8988T (cell line): ENCODE results near the gene TBC1D4.
A peak's percentile ranks its signal among the peaks of the same experiment; 100 is the strongest.

Experiments
- DNase-seq: peaks from one replicate; pipeline ENCODE4 v3.0.0; 2011

TBC1D4 gene

GRCh38 chr13:75482070-75482819 lies at the start of gene TBC1D4:
TSS of gene TBC1D4 (minus strand) at chr13:75482169. CDS start at chr13:75481767, 402 bp downstream.
- DNase-seq, result peak; percentile 49

GRCh38 chr13:75530549-75530961 lies 48.6 kb upstream of the TBC1D4 start:
- DNase-seq, result no peak

GRCh38 chr13:75521956-75522355 lies 40.0 kb upstream of the TBC1D4 start:
- DNase-seq, result no peak

GRCh38 chr13:75518439-75519088 lies 36.6 kb upstream of the TBC1D4 start:
- no peak for DNase-seq

- no peak for DNase-seq
These were observed 32.4 kb upstream of the TBC1D4 start for GRCh38 chr13:75514080-75514995.

- no peak for DNase-seq
These were observed 31.3 kb upstream of the TBC1D4 start for GRCh38 chr13:75513271-75513670.

GRCh38 chr13:75512253-75512652 lies 30.3 kb upstream of the TBC1D4 start:
- no peak for DNase-seq

- DNase-seq, result no peak
These were observed 29.2 kb upstream of the TBC1D4 start for GRCh38 chr13:75511051-75511625.

GRCh38 chr13:75508002-75508548 lies 26.1 kb upstream of the TBC1D4 start:
- DNase-seq, result no peak

- no peak for DNase-seq
These were observed 25.3 kb upstream of the TBC1D4 start for GRCh38 chr13:75507027-75508001.

- DNase-seq, result no peak
These were observed 24.0 kb upstream of the TBC1D4 start for GRCh38 chr13:75506018-75506417.

GRCh38 chr13:75505327-75505726 lies 23.4 kb upstream of the TBC1D4 start:
- DNase-seq, result no peak

- DNase-seq, result no peak
These were observed 14.0 kb upstream of the TBC1D4 start for GRCh38 chr13:75495938-75496337.

- DNase-seq, result no peak
These were observed 12.5 kb upstream of the TBC1D4 start for GRCh38 chr13:75494491-75494890.

- no peak for DNase-seq
These were observed 11.2 kb upstream of the TBC1D4 start for GRCh38 chr13:75493156-75493555.

GRCh38 chr13:75492389-75492788 lies 10.4 kb upstream of the TBC1D4 start:
- no peak for DNase-seq

- no peak for DNase-seq
These were observed 9.4 kb upstream of the TBC1D4 start for GRCh38 chr13:75491376-75491775.

GRCh38 chr13:75489502-75490263 lies 7.7 kb upstream of the TBC1D4 start:
- no peak for DNase-seq

- no peak for DNase-seq
These were observed 4.4 kb upstream of the TBC1D4 start for GRCh38 chr13:75486146-75487062.
